Calu3 (cell line): ENCODE measurements around the gene SLC35F1. TPM values are rescaled to one million over a fixed set of nuclear protein-coding genes. Genes with fewer than 3 reads are reported as not detected.
A peak's percentile ranks its signal among the peaks of the same experiment; 100 is the strongest.

Experiments
- BruUV-seq: library from RNA; stranded (reverse); fragments of 400-500 nt; replicated peaks from 2 replicates; lab custom pipeline; 2021; lab: Mats Ljungman, UMichigan
- CTCF ChIA-PET: fragments of 300-600 bp; sonication (Branson Sonifier 250); formaldehyde crosslinking; loops from one replicate; lab custom pipeline; 2022; ENCODE audit warnings: antibody characterized with exemption; lab: Charles Lee
- DNase-seq: peaks from one replicate; pipeline ENCODE4 v3.0.0; 2022
- H3K27ac Mint-ChIP-seq: one replicate; pipeline ENCODE4 v1.8.0; 2022; ENCODE audit warnings: mixed read lengths; ENCODE audit not compliant: unreplicated experiment
- H3K27me3 Mint-ChIP-seq: one replicate; pipeline ENCODE4 v1.8.0; 2022; ENCODE audit warnings: mixed read lengths; ENCODE audit not compliant: unreplicated experiment
- H3K36me3 Mint-ChIP-seq: one replicate; pipeline ENCODE4 v1.8.0; 2022; ENCODE audit warnings: mild to moderate bottlenecking, moderate library complexity, mixed read lengths; ENCODE audit not compliant: insufficient read depth, unreplicated experiment
- H3K4me1 Mint-ChIP-seq: one replicate; pipeline ENCODE4 v1.8.0; 2022; ENCODE audit warnings: mild to moderate bottlenecking, low read depth, mixed read lengths; ENCODE audit not compliant: unreplicated experiment
- H3K4me3 Mint-ChIP-seq: one replicate; pipeline ENCODE4 v1.8.0; 2022; ENCODE audit warnings: mild to moderate bottlenecking, low read depth, moderate library complexity, mixed read lengths; ENCODE audit not compliant: unreplicated experiment
- H3K9me3 Mint-ChIP-seq: one replicate; pipeline ENCODE4 v1.8.0; 2022; ENCODE audit warnings: low read depth, mixed read lengths; ENCODE audit not compliant: unreplicated experiment
- intact Hi-C: fragments of 100-400 bp; cut with micrococcal nuclease; formaldehyde crosslinking; loops from one replicate; pipeline ENCODE4 v1.10.0; 2022; ENCODE audit not compliant: unreplicated experiment
- total RNA-seq: library from RNA; stranded (reverse); gene quantifications from 2 replicates; pipeline ENCODE4 v1.2.3, GENCODE V29; 2022
- TF ChIP-seq, protein P1 (sequence below): fragments of 200-600 bp; IDR thresholded peaks from one replicate; pipeline ENCODE4 v1.8.0; 2022; ENCODE audit warnings: antibody characterized with exemption; ENCODE audit not compliant: unreplicated experiment

The SLC35F1 gene
- total RNA-seq, 1 experiment from 2014 or later = not detected

DNA sequence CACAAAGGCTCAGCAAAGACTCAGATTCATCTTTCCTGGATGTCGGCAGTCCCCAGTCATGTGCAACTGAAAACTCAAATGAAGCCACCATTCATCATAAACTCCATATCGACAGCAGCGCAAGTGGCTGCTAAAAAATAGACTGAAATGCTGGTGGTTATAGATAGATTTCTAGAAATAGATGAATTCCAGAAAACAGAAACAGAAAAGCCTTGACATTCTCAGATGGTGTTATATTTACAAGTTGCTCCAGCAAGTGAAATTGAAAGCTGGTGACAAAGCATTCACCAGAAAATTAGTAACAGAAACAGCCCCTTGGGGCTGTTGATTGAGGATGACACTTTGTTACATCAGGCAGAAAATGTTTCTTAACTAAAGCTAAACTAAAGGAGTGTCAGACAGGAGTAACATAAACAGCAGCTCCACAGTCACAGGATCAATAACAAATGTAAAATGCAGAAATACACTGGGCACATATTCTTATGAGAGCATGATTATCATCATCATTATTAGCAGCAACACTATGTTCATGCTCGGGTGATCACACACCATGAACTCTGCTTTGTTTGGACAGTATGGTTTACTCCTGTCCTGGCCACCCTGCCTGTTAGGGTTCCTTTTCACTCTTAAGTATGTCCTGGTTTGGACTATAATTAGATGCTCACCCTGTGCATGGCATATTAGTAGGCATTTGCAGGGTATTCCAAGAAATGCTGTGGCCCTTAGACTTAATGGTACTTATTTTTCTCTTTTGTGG, 36.4 kb upstream of the SLC35F1 start:
- no TSS peak for BruUV-seq
- TF ChIP-seq, protein P1, sequence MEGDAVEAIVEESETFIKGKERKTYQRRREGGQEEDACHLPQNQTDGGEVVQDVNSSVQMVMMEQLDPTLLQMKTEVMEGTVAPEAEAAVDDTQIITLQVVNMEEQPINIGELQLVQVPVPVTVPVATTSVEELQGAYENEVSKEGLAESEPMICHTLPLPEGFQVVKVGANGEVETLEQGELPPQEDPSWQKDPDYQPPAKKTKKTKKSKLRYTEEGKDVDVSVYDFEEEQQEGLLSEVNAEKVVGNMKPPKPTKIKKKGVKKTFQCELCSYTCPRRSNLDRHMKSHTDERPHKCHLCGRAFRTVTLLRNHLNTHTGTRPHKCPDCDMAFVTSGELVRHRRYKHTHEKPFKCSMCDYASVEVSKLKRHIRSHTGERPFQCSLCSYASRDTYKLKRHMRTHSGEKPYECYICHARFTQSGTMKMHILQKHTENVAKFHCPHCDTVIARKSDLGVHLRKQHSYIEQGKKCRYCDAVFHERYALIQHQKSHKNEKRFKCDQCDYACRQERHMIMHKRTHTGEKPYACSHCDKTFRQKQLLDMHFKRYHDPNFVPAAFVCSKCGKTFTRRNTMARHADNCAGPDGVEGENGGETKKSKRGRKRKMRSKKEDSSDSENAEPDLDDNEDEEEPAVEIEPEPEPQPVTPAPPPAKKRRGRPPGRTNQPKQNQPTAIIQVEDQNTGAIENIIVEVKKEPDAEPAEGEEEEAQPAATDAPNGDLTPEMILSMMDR = no peak
- intact Hi-C loops = no loop called here
- Mint-ChIP-seq H3K9me3 (peaks cover 3% of the 10 kb centered on the region), H3K4me1 (no peaks in the 10 kb centered on the region), H3K27ac (no peak overlapping the region), H3K4me3 (no peak overlapping the region), H3K36me3 (no peaks in the 10 kb centered on the region), H3K27me3 (no peaks in the 10 kb centered on the region)
- no peak for DNase-seq
- CTCF ChIA-PET = interaction anchor here (0.5 kb wide), 1 partner anchor 12 kb away, joined by 3 read pairs; no protein-coding TSS in a partner anchor

DNA sequence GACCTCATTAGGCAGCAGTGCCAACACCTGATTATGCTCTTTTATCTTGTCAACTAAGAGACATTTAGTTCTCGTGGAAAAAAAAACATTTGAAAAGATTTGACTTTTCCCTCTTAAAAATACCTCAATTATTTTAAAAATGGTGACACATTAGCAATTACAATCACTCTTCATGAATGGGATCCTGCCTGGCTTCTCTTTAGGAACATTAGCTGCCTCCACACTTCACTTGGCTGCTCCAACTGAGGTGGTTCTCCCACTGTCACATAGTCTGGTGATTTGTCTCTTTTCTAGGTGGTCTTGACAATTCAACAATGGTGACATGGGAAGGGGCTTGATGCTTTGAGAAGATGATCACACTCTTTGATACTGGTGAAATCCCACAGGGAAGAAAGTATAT, 26.2 kb upstream of the SLC35F1 start:
- H3K4me3 Mint-ChIP-seq = no peak overlapping the region
- CTCF ChIA-PET = no interaction called here
- DNase-seq = no peak
- no peaks in the 10 kb centered on the region for H3K9me3 Mint-ChIP-seq
- intact Hi-C loops = no loop called here
- peaks cover 11% of the 10 kb centered on the region for H3K27me3 Mint-ChIP-seq
- no peak overlapping the region for H3K27ac Mint-ChIP-seq
- no peaks in the 10 kb centered on the region for H3K36me3 Mint-ChIP-seq
- BruUV-seq = no TSS peak
- TF ChIP-seq, protein P1 = no peak
- H3K4me1 Mint-ChIP-seq = no peaks in the 10 kb centered on the region

DNA sequence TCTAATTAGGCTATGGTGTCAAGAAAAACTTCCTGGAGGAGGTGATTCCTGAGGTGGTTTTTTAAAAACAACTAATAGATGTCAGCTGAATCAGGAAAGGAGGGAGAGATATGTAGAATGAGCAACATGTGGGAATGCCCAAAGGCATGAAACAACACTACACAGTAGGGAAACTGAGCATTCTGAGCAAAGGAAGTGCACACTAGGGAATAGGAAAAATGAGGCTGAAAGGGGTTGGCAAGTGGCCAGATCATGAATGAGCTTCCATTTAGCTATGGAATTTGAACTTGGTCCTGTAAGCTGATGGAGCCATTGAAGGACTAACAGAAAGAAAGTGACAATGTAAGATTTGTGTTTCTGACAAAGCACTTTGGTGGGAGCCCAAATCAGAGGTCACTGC, 16.9 kb upstream of the SLC35F1 start:
- H3K27ac Mint-ChIP-seq = no peak overlapping the region
- H3K9me3 Mint-ChIP-seq = peaks cover 5% of the 10 kb centered on the region
- H3K27me3 Mint-ChIP-seq = peaks cover 17% of the 10 kb centered on the region
- no TSS peak for BruUV-seq
- intact Hi-C loops = no loop called here
- H3K36me3 Mint-ChIP-seq = no peaks in the 10 kb centered on the region
- DNase-seq = no peak
- TF ChIP-seq, protein P1 = no peak
- H3K4me1 Mint-ChIP-seq = no peaks in the 10 kb centered on the region
- CTCF ChIA-PET = interaction anchor here (0.6 kb wide), 1 partner anchor 55 kb away, joined by 3 read pairs; no protein-coding TSS in a partner anchor
- H3K4me3 Mint-ChIP-seq = no peak overlapping the region

DNA sequence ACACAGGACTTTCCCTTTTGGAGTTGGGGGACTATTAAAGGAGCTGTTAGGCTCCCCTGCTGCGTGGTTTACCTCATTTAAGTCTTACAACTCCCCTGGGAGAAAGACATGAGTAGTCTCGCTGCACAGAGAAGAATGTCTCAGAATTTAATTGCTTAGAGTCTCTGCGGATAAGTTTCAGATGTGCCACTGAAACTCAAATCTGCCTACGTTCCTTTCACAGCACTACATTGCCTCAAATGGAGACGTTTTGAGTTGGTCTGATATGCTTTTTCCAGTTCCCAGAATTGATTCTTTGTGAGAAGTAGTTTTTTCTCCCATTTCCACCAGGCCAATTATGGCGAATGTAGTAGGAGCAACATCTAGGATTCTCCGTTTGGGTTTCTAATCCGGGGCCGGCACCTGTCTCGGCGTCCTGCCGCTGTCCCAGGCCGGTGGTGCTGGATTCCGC, 532 bp upstream of the SLC35F1 start:
- H3K36me3 Mint-ChIP-seq = peaks cover 9% of the 10 kb centered on the region
- intact Hi-C loops = no loop called here
- BruUV-seq = no TSS peak
- H3K4me1 Mint-ChIP-seq = no peaks in the 10 kb centered on the region
- CTCF ChIA-PET = no interaction called here
- peak overlapping the region; percentile 70 for H3K4me3 Mint-ChIP-seq
- DNase-seq = no peak
- H3K9me3 Mint-ChIP-seq = no peaks in the 10 kb centered on the region
- H3K27ac Mint-ChIP-seq = no peak overlapping the region
- TF ChIP-seq, protein P1 = no peak
- H3K27me3 Mint-ChIP-seq = peaks cover 47% of the 10 kb centered on the region
